NCI-H1092 (cell line): ENCODE results near the gene FAM50A.
"Not testable (repeated sequence)": the region's sequence is repeated elsewhere in the genome, so short reads cannot be mapped to it uniquely, and the experiment has no call there.

Source experiments
- DNase-seq: peaks from one replicate; lab custom pipeline; 2025; lab: John Stamatoyannopoulos, UW

FAM50A gene

GRCh38 chrX:154443992-154444754, at the start of gene FAM50A:
FAM50A (plus strand) TSS chrX:154444141; CDS start chrX:154444236, 95 bp downstream.
- DNase-seq = peak; percentile 39

- DNase-seq = not testable (repeated sequence)
Observed at GRCh38 chrX:154396363-154396762, 47.6 kb upstream of the FAM50A start.

GRCh38 chrX:154396973-154397887, 46.7 kb upstream of the FAM50A start:
- DNase-seq = no peak

GRCh38 chrX:154397888-154398667, 45.9 kb upstream of the FAM50A start, which contains the start of gene RPL10:
RPL10 (plus strand) TSS chrX:154398377; CDS start chrX:154398520, 143 bp downstream.
- DNase-seq = peak; percentile 97

GRCh38 chrX:154398668-154399526, 45.0 kb upstream of the FAM50A start:
- DNase-seq = peak; percentile 77

- DNase-seq = no peak
Observed at GRCh38 chrX:154399527-154400368, 44.2 kb upstream of the FAM50A start.

- not testable (repeated sequence) for DNase-seq
Observed at GRCh38 chrX:154400369-154400817, 43.5 kb upstream of the FAM50A start.

- DNase-seq = no peak
Observed at GRCh38 chrX:154401045-154401799, 42.7 kb upstream of the FAM50A start.

- peak; percentile 72 for DNase-seq
Observed at GRCh38 chrX:154401918-154402621, 41.9 kb upstream of the FAM50A start.

- no peak for DNase-seq
Observed at GRCh38 chrX:154402622-154403127, 41.3 kb upstream of the FAM50A start.

- no peak for DNase-seq
Observed at GRCh38 chrX:154403192-154403591, 40.7 kb upstream of the FAM50A start.

GRCh38 chrX:154403858-154404257, 40.1 kb upstream of the FAM50A start:
- no peak for DNase-seq

GRCh38 chrX:154404625-154405192, 39.2 kb upstream of the FAM50A start:
- DNase-seq = no peak

- DNase-seq = no peak
Observed at GRCh38 chrX:154408659-154409221, 35.2 kb upstream of the FAM50A start.

- DNase-seq = no peak
Observed at GRCh38 chrX:154409222-154409871, 34.6 kb upstream of the FAM50A start, which contains the start of gene DNASE1L1. DNASE1L1 (minus strand) TSS chrX:154409254; CDS start chrX:154405568, 3,686 bp downstream.

- DNase-seq = peak; percentile 68
Observed at GRCh38 chrX:154411981-154412340, 32.0 kb upstream of the FAM50A start.

- DNase-seq = no peak
Observed at GRCh38 chrX:154412468-154412867, 31.5 kb upstream of the FAM50A start.
